ENCODE data around the gene FAM193A.
"Not testable (repeated sequence)": the region's sequence is repeated elsewhere in the genome, so short reads cannot be mapped to it uniquely, and the experiment has no call there.

FAM193A gene

GRCh38 chr4:2762048-2762447, 225.6 kb downstream of the FAM193A start:
- Mint-ChIP-seq H3K4me3 (no peak overlapping the region), H3K27ac (no peak overlapping the region), H3K4me1 (ENCODE audit: low read depth) (peaks cover 18% of the 10 kb centered on the region), H3K27me3 (no peaks in the 10 kb centered on the region), H3K9me3 (no peaks in the 10 kb centered on the region), H3K36me3 (ENCODE audit: low read depth) (no peaks in the 10 kb centered on the region)
- DNase-seq: no peak

GRCh38 chr4:2762486-2763370, 226.3 kb downstream of the FAM193A start:
- H3K4me3 Mint-ChIP-seq; H3K27me3 Mint-ChIP-seq; H3K36me3 Mint-ChIP-seq (ENCODE audit: low read depth); H3K27ac Mint-ChIP-seq; DNase-seq; H3K9me3 Mint-ChIP-seq: not testable (repeated sequence)
- H3K4me1 Mint-ChIP-seq (ENCODE audit: low read depth): peaks cover 16% of the 10 kb centered on the region

GRCh38 chr4:2763511-2763967, 227.1 kb downstream of the FAM193A start:
- Mint-ChIP-seq H3K9me3 (no peaks in the 10 kb centered on the region), H3K4me1 (ENCODE audit: low read depth) (peaks cover 16% of the 10 kb centered on the region), H3K27me3 (no peaks in the 10 kb centered on the region), H3K27ac (no peak overlapping the region), H3K4me3 (peak overlapping the region; percentile 47), H3K36me3 (ENCODE audit: low read depth) (no peaks in the 10 kb centered on the region)
- DNase-seq: no peak

- Mint-ChIP-seq H3K4me3 (no peak overlapping the region), H3K27me3 (no peaks in the 10 kb centered on the region), H3K4me1 (ENCODE audit: low read depth) (peaks cover 20% of the 10 kb centered on the region), H3K36me3 (ENCODE audit: low read depth) (no peaks in the 10 kb centered on the region), H3K27ac (no peak overlapping the region), H3K9me3 (peaks cover 4% of the 10 kb centered on the region)
- DNase-seq: no peak
These were observed 229.5 kb downstream of the FAM193A start for GRCh38 chr4:2765832-2766526.

GRCh38 chr4:2767046-2767704, 230.7 kb downstream of the FAM193A start:
- DNase-seq: no peak
- H3K36me3 Mint-ChIP-seq (ENCODE audit: low read depth): no peaks in the 10 kb centered on the region
- no peak overlapping the region for H3K4me3 Mint-ChIP-seq
- no peaks in the 10 kb centered on the region for H3K27me3 Mint-ChIP-seq
- peaks cover 19% of the 10 kb centered on the region for H3K4me1 Mint-ChIP-seq (ENCODE audit: low read depth)
- no peak overlapping the region for H3K27ac Mint-ChIP-seq
- peaks cover 8% of the 10 kb centered on the region for H3K9me3 Mint-ChIP-seq

- no peak for DNase-seq
- no peak overlapping the region for H3K4me3 Mint-ChIP-seq
- H3K9me3 Mint-ChIP-seq: peaks cover 8% of the 10 kb centered on the region
- H3K4me1 Mint-ChIP-seq (ENCODE audit: low read depth): peaks cover 17% of the 10 kb centered on the region
- no peak overlapping the region for H3K27ac Mint-ChIP-seq
- no peaks in the 10 kb centered on the region for H3K36me3 Mint-ChIP-seq (ENCODE audit: low read depth)
- no peaks in the 10 kb centered on the region for H3K27me3 Mint-ChIP-seq
These were observed 231.2 kb downstream of the FAM193A start for GRCh38 chr4:2767705-2768074.

- Mint-ChIP-seq H3K9me3 (peaks cover 8% of the 10 kb centered on the region), H3K4me3 (no peak overlapping the region), H3K27me3 (no peaks in the 10 kb centered on the region), H3K36me3 (ENCODE audit: low read depth) (no peaks in the 10 kb centered on the region), H3K27ac (no peak overlapping the region), H3K4me1 (ENCODE audit: low read depth) (peaks cover 17% of the 10 kb centered on the region)
- no peak for DNase-seq
These were observed 231.7 kb downstream of the FAM193A start for GRCh38 chr4:2768124-2768523.

GRCh38 chr4:2768921-2769336, 232.5 kb downstream of the FAM193A start:
- Mint-ChIP-seq H3K36me3 (ENCODE audit: low read depth) (no peaks in the 10 kb centered on the region), H3K9me3 (peaks cover 8% of the 10 kb centered on the region), H3K4me1 (ENCODE audit: low read depth) (peaks cover 14% of the 10 kb centered on the region), H3K27ac (no peak overlapping the region), H3K27me3 (no peaks in the 10 kb centered on the region), H3K4me3 (no peak overlapping the region)
- DNase-seq: no peak

- Mint-ChIP-seq H3K27me3 (no peaks in the 10 kb centered on the region), H3K4me1 (ENCODE audit: low read depth) (peaks cover 9% of the 10 kb centered on the region), H3K36me3 (ENCODE audit: low read depth) (no peaks in the 10 kb centered on the region), H3K4me3 (no peak overlapping the region), H3K9me3 (peaks cover 8% of the 10 kb centered on the region), H3K27ac (peak overlapping the region; percentile 34)
- DNase-seq: no peak
These were observed 234.8 kb downstream of the FAM193A start for GRCh38 chr4:2771264-2771663.

- not testable (repeated sequence) for H3K4me3 Mint-ChIP-seq; H3K36me3 Mint-ChIP-seq (ENCODE audit: low read depth); H3K27me3 Mint-ChIP-seq; H3K27ac Mint-ChIP-seq
- H3K9me3 Mint-ChIP-seq: peaks cover 18% of the 10 kb centered on the region
- H3K4me1 Mint-ChIP-seq (ENCODE audit: low read depth): peaks cover 19% of the 10 kb centered on the region
- DNase-seq: peak; percentile 6
These were observed 244.2 kb downstream of the FAM193A start for GRCh38 chr4:2780643-2781042.

GRCh38 chr4:2781911-2782310, 245.5 kb downstream of the FAM193A start:
- H3K36me3 Mint-ChIP-seq (ENCODE audit: low read depth): no peaks in the 10 kb centered on the region
- no peak overlapping the region for H3K4me3 Mint-ChIP-seq
- no peak overlapping the region for H3K27ac Mint-ChIP-seq
- peaks cover 18% of the 10 kb centered on the region for H3K9me3 Mint-ChIP-seq
- DNase-seq: peak; percentile 8
- H3K4me1 Mint-ChIP-seq (ENCODE audit: low read depth): peaks cover 31% of the 10 kb centered on the region
- no peaks in the 10 kb centered on the region for H3K27me3 Mint-ChIP-seq
